Epithelial cell of umbilical artery (primary cell): Measurements from ENCODE around the gene TSPYL2. TPM values are rescaled to one million over a fixed set of nuclear protein-coding genes. Genes with fewer than 3 reads are reported as not detected.

Source experiments
- total RNA-seq: library from RNA; depleted of rRNA; stranded (reverse); fragments of >200 nt; gene quantifications from 2 replicates; pipeline ENCODE4 v1.2.3, GENCODE V29; 2014

TSPYL2 gene
- total RNA-seq, result 6.2 and 7.9 TPM in 2 replicates

GRCh38 chrX:53081925-53082772 is at the start of gene TSPYL2:
Gene TSPYL2, plus strand, starts transcription at chrX:53082367. Its CDS starts 132 bp downstream, at chrX:53082499.

DNA sequence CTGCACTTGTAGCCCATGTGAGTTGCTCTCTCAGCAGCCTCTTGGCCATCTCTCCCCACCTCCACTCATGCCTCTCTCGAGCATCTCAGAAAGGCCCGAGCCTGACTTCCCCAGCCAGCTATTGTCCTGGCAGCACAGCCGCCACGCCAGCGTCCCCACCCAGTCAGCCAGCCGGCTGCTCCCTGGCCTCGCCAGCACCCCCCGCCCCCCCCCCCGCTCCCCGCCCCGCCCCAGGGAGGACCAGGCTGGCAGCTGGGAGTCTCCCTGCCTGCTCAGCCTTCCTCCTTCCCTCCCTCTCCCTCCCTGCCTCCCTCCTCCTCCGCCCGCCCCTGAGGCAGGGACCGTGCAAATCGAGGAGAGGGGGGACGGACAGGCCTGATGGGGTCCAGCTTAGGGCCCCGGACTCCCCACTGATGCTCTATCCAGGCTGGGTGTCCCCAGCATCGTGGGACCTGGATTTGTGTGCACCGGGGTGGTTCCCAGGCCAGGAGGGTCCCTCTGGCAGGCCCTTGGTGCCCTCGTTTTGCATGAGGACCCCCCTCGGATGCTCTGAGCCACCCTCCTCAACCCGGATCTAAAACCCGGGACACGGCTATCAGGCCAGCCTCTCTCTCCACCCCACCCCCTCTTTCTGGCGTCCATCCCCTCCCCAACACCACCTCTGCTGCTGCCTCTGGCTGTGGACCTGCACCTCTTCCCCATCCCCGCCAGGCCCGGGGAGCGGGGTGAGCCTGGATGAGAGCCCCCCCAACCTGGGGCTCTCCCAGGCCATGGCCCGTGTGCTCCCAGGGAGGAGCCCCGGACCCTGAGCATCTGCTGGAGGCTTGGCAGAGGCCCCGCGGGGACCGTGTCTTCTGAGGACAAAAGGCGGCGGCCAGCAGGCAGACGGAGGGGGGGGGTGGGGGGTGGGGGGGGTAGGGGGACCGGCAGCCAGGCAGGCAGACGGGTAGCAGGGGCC is 33.7 kb upstream of the TSPYL2 start, which contains the start of gene GPR173:
GPR173 (plus strand) TSS at position 621 of the 958 bp plus-strand sequence. CDS start 27,833 bp downstream, outside the sequence.

GRCh38 chrX:53093748-53094581 is 11.8 kb downstream of the TSPYL2 start, which contains the start of gene KANTR:
Gene KANTR, plus strand, starts transcription at chrX:53094142. Its CDS starts 30,131 bp downstream, at chrX:53124273.

Other genes starting within 250 kb of the TSPYL2 start
- not detected in 2 replicates for gene XAGE3, start 214.3 kb upstream of the TSPYL2 start, total RNA-seq
- gene FAM156B, start 185.0 kb upstream of the TSPYL2 start, total RNA-seq, result 6.5 and 10.4 TPM in 2 replicates
- 5.5 and 14.7 TPM in 2 replicates for gene FAM156A, start 123.8 kb upstream of the TSPYL2 start, total RNA-seq
- 1.6 and 2.9 TPM in 2 replicates for gene GPR173, start 33.6 kb upstream of the TSPYL2 start, total RNA-seq
- 2.6 and 5.6 TPM in 2 replicates for gene KANTR, start 11.8 kb downstream of the TSPYL2 start, total RNA-seq
- 101 and 118 TPM in 2 replicates for gene KDM5C, start 142.8 kb downstream of the TSPYL2 start, total RNA-seq
- gene IQSEC2, start 199.2 kb downstream of the TSPYL2 start, total RNA-seq, result 2.6 and 2.9 TPM in 2 replicates